ENCODE results near the gene MEX3A.

The MEX3A gene

DNA sequence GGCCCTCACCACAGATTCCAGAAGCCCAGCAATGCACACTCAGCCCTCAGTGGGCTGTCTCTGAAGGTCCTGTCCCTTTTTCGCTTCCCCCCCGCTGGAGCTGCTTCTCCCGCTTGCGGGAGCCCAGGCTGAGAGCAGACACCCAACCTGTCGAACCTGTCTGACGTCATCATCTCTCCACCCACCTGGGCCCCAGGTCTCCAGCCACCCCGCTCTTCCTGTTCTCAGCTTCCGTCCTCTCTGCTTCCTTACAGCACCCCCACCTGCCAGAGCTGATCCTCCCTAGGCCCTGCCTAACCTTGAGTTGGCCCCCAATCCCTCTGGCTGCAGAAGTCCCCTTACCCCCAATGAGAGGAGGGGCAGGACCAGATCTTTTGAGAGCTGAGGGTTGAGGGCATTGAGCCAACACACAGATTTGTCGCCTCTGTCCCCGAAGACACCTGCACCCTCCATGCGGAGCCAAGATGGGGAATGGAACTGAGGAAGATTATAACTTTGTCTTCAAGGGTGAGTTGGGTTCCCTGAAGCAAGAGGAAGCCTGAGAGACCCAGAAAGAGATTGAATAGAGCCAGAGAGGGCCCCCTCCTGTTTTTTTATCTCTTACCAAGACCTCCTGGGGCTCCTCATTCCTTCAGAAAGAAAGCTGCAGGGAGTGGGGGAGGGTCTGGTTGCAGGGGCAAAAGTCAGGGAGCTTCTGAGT is 21.2 kb downstream of the MEX3A start, which contains the start of gene RAB25:
Gene RAB25 (plus strand): TSS at position 224 of the 700 bp plus-strand sequence. CDS start 241 bp downstream, at position 465.
- Histone ChIP-seq H3K4me2 (ENCODE audit: low read length) (no peak within 1 kb of the TSS), H3K27ac (ENCODE audit: low read depth, low read length) (no peak within 1 kb of the TSS), H3K36me3 (ENCODE audit: control insufficient read depth, low read length) (peaks cover 16% of the 10 kb centered on the region; the same call in 1 of the 2 replicates), H3K4me1 (ENCODE audit: control insufficient read depth, low read length) (peaks cover 7% of the 10 kb centered on the region), H3K4me3 (ENCODE audit: low read length) (no peak within 1 kb of the TSS), H3K27me3 (ENCODE audit: control insufficient read depth, low read length) (no peaks in the 10 kb centered on the region), H4K20me1 (ENCODE audit: control insufficient read depth, insufficient read depth, low read depth, low read length) (no peaks in the 10 kb centered on the region), H3K9me2 (replicated peaks; ENCODE audit: control insufficient read depth, low read length) (no peaks in the 10 kb centered on the region), H3K9me3 (ENCODE audit: control insufficient read depth, insufficient read depth, low read length) (no peaks in the 10 kb centered on the region), H3K79me2 (ENCODE audit: control insufficient read depth, low read length) (peaks cover 4% of the 10 kb centered on the region; the same call in 1 of the 2 replicates), H3F3A (ENCODE audit: control insufficient read depth, insufficient read depth) (0 out of 2 replicates have a peak, but pooled peaks cover 2% of the 10 kb centered on the region)
- TF ChIP-seq EZH2phosphoT487 (IDR thresholded peaks at IDR 0.05; ENCODE audit: borderline replicate concordance, low read length): no peak
- TF ChIP-seq, protein P1, sequence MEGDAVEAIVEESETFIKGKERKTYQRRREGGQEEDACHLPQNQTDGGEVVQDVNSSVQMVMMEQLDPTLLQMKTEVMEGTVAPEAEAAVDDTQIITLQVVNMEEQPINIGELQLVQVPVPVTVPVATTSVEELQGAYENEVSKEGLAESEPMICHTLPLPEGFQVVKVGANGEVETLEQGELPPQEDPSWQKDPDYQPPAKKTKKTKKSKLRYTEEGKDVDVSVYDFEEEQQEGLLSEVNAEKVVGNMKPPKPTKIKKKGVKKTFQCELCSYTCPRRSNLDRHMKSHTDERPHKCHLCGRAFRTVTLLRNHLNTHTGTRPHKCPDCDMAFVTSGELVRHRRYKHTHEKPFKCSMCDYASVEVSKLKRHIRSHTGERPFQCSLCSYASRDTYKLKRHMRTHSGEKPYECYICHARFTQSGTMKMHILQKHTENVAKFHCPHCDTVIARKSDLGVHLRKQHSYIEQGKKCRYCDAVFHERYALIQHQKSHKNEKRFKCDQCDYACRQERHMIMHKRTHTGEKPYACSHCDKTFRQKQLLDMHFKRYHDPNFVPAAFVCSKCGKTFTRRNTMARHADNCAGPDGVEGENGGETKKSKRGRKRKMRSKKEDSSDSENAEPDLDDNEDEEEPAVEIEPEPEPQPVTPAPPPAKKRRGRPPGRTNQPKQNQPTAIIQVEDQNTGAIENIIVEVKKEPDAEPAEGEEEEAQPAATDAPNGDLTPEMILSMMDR (IDR thresholded peaks at IDR 0.05; ENCODE audit: low read depth, low read length, poor library complexity, severe bottlenecking): no peak

DNA sequence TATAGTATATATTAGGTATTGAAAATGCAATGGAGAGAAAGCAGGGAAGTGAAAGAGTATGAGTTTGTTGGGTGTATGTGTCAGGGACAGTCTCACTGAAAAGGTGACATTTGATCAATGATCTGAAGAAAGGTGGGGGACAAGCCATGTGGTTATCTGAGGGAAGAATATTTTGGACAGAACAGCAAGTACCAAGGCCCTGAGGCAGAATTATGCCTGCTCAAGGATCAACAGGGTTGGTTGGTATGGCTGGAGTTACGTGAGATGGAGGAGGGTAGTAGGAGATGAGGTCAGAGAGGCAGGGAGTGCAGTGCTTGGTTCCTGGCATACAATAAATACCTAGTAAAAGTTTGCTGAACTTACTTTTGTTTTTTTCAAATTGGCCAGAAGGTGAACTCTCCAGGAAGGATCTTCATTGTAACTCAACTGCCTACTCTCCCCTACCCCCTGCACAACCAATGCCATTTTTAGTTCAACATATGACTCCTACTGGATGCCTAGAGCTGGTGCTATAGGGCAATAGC is 25.9 kb downstream of the MEX3A start:
- Histone ChIP-seq H4K20me1 (ENCODE audit: control insufficient read depth, insufficient read depth, low read depth, low read length) (no peaks in the 10 kb centered on the region), H3K79me2 (ENCODE audit: control insufficient read depth, low read length) (peaks cover 35% of the 10 kb centered on the region), H3K9me3 (ENCODE audit: control insufficient read depth, insufficient read depth, low read length) (no peaks in the 10 kb centered on the region), H3F3A (ENCODE audit: control insufficient read depth, insufficient read depth) (peaks cover 4% of the 10 kb centered on the region), H3K4me3 (ENCODE audit: low read length) (no peak overlapping the region), H3K9me2 (replicated peaks; ENCODE audit: control insufficient read depth, low read length) (no peaks in the 10 kb centered on the region), H3K36me3 (ENCODE audit: control insufficient read depth, low read length) (peaks cover 21% of the 10 kb centered on the region; the same call in 1 of the 2 replicates), H3K27me3 (ENCODE audit: control insufficient read depth, low read length) (no peaks in the 10 kb centered on the region), H3K4me1 (ENCODE audit: control insufficient read depth, low read length) (peaks cover 24% of the 10 kb centered on the region), H3K4me2 (ENCODE audit: low read length) (no peak overlapping the region; the same call in 1 of the 2 replicates), H3K27ac (ENCODE audit: low read depth, low read length) (no peak overlapping the region)
- TF ChIP-seq, protein P1 (IDR thresholded peaks at IDR 0.05; ENCODE audit: low read depth, low read length, poor library complexity, severe bottlenecking): no peak
- TF ChIP-seq EZH2phosphoT487 (IDR thresholded peaks at IDR 0.05; ENCODE audit: borderline replicate concordance, low read length): no peak

GRCh38 chr1:156055281-156056048 is 26.8 kb downstream of the MEX3A start:
- H3K27me3 ChIP-seq (ENCODE audit: control insufficient read depth, low read length): no peaks in the 10 kb centered on the region

More at GRCh38 chr1:156055281-156056048, 26.8 kb downstream of the MEX3A start:
- TF ChIP-seq EZH2phosphoT487 (IDR thresholded peaks at IDR 0.05; ENCODE audit: borderline replicate concordance, low read length): no peak
- TF ChIP-seq, protein P1 (IDR thresholded peaks at IDR 0.05; ENCODE audit: low read depth, low read length, poor library complexity, severe bottlenecking): no peak
- H3K36me3 ChIP-seq (ENCODE audit: control insufficient read depth, low read length): peaks cover 25% of the 10 kb centered on the region
- peaks cover 36% of the 10 kb centered on the region for H3K79me2 ChIP-seq (ENCODE audit: control insufficient read depth, low read length)
- 0 out of 2 replicates have a peak overlapping the region, but pooled peaks have one; percentile 90 for H3K27ac ChIP-seq (ENCODE audit: low read depth, low read length)
- no peaks in the 10 kb centered on the region for H4K20me1 ChIP-seq (ENCODE audit: control insufficient read depth, insufficient read depth, low read depth, low read length)
- no peaks in the 10 kb centered on the region for H3K9me2 ChIP-seq (replicated peaks; ENCODE audit: control insufficient read depth, low read length)
- H3K4me3 ChIP-seq (ENCODE audit: low read length): peak overlapping the region; percentile 98
- H3F3A ChIP-seq (ENCODE audit: control insufficient read depth, insufficient read depth): peaks cover 4% of the 10 kb centered on the region
- H3K4me1 ChIP-seq (ENCODE audit: control insufficient read depth, low read length): peaks cover 19% of the 10 kb centered on the region
- H3K4me2 ChIP-seq (ENCODE audit: low read length): peak overlapping the region; percentile 98
- no peaks in the 10 kb centered on the region for H3K9me3 ChIP-seq (ENCODE audit: control insufficient read depth, insufficient read depth, low read length)
